ENCODE data around the gene ASCC1.
"Not testable (repeated sequence)": the region's sequence is repeated elsewhere in the genome, so short reads cannot be mapped to it uniquely, and the experiment has no call there.

The ASCC1 gene

DNA sequence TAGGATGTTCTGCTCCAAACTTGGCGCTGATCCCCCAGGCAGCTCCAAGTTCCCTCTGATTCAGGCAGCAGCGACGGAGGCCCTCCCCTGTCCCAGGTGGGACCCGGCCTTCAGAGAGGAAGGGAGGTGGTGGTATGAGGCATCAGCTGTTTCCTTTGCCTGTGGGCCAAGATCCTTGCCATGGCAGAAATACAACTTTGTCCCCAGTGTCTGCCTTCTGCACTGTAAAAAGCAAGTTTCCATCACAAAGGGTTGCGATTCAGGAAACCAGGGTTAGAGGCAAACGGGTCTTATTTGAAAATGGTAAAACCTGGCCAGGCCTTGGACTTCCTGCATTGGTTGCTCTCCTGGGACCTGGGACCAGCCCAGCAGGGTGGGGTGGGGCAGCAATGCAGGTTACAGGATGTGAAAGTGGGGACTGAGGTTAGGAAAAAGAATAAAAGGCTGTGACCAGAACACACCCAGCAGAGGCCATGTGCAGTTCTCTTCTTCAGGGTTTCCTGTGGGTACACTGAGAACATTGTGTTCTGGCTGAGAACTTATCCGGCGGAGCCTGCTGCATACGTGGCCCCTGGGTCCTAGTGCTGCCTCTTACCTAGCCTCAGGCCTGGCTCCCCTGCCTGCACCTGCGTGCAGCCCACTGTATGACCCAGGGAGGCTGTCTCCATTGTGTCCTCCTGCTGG is 32.5 kb upstream of the ASCC1 start:
- no peak for FAIRE-seq

DNA sequence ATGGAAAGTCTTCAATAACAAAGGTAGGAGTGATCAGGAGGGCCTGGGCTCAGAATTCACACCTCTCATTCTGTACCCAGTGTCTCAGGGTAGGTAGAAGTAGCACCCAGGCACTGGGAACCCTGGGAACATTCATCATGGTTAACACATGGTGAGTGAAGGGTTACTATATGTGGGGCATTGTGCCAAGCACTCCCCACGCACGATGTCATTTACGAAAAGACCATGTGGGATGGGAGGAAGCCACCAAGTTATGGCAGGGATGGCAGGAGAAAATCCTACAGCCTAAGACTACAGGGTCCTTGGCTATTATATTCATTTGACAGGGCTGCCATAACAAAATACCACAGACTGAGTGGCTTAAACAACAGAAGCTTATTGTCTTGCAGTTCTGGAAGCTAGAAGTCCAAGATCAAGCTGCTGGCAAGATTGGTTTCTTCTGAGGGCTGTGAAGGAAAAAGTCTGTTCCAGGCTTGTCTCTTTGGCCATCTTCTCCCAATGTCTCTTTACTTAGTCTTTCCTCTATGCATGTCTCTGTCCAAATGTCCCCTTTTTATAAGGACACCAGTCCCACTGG is 30.0 kb upstream of the ASCC1 start:
- FAIRE-seq = no peak

DNA sequence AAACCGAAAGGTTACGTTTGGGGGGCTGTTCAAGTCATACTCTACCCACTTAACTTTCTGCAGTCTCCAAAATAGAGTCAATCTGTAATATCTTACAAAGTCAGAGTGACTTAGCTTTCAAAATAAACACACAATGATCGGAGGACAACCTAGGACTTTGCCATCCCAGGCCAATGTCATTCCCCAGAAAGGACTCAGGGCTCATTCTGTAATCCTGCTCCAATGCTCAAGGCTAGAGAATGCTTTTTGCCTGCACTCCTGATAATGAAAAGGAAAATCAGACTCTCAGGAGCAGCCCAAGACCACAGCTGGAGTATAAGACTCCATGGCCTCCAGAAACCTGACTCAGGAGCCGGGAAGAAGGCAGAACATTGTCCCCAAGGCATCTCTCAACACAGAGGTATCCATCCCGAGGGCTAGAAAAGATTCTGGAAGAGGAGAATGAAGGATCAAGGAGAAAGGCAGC is 28.5 kb upstream of the ASCC1 start:
- no peak for FAIRE-seq

DNA sequence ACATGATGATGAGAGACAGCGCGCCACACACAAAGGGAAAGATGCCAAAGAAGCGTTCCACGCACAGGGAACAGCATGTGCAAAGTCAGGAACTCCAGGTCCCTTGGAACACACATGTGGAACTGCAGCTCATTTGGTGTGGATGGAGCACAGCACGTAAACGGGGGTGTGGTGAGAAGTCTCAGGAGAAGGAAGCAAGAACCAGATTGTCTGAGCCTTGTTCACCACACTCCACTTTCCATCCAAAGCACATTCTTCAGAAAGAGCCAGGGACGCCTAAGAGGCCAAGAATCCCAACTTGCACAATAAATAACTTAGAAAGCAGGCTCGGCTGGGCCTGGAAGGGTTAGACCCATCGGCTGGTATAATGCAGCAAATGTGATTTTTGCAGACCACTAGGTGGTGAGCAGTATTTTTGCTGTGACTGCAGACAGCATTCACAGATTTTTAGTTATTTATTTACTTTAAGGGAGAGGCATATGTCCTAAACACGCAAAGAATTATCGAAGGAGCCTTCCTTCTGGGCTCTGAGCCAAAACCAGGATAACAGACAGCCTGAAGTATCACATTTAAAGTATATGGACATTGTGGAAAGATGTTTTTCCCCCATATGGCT is 27.9 kb upstream of the ASCC1 start:
- no peak for FAIRE-seq

DNA sequence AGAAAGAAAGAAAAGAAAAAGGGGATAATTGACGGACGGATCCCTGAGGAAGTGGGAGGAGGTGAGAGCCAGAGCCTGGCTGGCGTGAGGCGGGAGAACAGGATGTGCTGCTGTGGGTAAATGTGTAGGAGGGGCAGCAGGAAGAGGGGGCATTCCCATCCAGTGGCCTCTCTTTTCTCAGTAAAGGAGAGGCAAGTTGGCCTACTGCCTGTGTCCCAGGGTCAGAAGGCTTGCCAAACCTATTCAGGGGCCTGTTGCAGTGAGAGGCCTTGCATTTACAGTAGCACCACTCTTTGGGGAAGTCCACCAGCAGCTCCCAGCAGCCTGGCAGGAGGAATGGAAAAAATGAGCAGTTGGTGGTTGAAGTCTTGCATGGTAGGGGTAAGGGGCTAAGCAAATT is 26.6 kb upstream of the ASCC1 start:
- no peak for FAIRE-seq

DNA sequence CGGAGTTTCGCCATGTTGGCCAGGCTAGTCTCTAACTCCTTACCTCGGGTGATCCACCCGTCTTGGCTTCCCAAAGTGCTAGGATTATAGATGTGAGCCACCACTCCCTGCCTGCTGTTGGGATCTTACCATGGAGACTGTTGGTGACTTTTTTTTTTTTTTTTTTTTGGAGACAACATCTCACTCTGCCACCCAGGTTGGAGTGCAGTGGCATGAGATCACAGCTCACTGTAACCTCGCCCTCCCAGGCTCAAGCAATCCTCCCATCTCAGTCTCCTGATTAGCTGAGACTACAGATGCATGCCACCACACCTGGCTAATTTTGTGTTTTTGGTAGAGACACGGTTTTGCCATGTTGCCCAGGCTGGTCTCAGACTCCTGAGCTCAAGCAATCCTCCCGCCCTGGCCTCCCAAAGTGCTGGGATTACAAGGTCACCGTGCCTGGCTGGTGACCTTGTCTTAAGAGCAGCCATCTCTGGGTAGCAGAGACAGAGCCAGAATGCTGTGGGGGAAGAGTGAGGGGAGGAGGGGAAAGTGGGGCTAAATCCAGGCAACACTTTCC is 25.7 kb upstream of the ASCC1 start:
- FAIRE-seq = no peak

DNA sequence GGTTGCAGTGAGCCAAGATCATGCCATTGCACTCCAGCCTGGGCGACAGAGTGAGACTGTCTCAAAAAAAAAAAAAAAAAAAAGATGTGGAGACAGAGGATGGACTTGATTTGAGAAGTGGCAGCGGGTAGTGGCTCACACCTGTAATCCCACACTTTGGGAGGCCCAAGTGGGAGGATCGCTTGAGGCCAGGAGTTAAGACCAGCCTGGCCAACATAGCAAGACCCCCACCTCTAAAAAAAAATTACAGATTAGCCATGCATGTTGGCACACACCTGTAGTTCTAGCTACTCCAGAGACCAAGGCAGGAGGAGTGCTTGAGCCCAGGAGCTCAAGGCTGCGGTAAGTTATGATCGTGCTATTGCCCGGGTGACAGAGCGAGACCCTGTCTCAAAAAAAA is 24.3 kb upstream of the ASCC1 start:
- FAIRE-seq = no peak

DNA sequence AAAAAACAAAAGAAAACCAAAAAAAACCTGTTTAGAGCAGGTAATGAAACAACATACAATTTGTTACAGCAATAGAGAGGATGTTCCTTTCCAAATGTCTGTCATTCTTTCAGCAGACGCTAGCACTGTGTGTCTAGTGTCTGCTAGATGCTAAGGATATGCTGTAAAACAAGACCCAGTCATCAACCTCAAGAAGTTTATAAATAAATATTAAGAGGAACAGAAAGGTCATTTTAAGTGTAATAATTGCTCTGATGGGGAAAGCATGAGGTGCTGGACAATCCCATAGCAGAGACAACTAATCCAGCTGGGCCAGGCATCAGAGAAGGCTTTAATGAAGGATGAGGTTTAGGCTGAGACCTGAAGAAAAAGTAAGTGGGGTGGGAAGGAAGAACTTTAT is 23.3 kb upstream of the ASCC1 start:
- FAIRE-seq = no peak

DNA sequence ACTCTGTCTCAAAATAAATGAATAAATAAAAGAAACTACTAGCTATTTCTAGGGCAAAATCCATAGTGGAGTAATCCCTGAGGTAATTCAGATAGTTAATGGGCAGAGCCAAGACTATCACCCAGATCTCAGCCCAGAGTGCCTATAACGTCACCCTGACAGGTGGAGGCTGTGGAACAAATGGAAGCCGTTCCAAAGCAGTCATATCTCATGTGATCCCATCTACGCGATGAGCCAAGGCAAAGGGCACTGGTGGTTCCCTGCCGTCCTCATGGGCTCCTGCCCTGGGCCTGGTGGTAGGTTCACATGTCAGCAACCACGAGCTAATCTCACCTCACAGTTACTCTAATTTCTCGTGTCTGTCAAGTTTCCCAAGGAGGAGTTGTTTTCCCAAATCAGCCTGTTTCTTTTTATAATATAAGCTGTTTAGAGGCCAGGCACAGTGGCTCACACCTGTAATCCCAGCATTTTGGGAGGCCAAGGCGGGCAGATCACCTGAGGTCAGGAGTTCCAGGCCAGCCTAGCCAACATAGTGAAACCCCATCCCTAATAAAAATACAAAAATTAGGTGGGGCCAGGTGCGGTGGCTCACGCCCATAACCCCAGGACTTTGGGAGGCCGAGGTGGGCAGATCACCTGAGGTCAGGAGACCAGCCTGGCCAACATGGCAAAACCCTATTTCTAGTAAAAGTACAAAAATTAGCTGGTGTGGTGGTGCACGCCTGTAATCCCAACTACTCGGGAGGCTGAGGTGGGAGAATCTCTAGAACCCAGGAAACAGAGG is 22.5 kb upstream of the ASCC1 start:
- FAIRE-seq = no peak

DNA sequence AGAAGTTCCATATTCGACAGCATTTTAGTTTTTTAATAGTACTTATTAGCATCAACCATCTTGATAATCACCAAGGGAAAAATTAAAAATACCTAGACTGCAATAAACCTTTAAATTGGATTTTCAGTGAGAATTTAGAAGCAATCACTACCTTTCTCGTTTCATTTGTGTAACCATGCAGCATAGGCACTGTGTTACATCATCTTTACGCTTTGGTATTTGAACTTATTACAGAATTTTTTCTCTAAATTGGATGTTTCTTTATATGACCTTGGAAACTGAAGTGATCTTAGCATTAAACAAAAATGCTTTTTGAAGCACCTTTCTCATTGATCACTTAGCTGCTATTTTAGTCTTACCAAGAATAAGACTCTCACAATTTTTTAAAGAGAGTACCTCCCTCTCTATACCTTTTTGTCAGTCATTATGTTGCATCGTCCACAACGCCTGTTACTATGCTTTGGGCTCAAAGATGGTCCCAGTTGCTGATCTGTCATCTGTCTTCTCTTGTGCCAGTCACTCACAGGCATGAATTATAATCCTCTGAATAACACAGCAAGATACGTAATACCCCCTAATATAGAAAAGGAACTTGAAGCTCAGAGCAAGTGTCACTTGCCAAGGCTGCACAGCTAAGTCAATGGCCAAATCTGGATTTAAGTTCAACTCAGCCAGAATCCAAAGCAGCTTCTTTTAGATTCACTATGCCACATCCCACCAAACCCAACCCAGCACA is 19.6 kb upstream of the ASCC1 start:
- FAIRE-seq = no peak

DNA sequence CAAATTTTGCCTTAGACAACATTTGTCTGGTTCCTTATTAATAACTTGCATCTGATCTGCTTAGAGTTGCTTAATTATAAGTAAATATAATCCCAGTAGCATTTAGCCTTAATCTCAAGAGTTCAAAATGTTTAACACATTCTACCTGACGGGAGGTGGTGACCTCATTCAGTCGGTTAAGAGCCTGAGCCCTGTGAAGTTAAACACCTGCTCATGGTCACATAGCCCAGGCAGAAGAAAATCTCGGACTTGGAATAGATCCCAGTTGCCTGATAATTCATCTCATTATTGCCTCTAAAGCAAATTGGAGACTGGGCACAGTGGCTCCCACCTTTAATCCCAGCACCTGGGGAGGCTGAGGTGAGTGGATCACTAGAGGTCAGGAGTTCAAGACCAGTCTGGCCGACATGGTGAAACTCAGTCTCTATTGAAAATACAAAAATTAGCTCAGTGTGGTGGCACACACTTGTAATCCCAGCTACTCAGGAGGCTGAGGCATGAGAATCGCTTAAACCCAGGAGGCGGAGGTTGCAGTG is 18.6 kb upstream of the ASCC1 start:
- FAIRE-seq = no peak

DNA sequence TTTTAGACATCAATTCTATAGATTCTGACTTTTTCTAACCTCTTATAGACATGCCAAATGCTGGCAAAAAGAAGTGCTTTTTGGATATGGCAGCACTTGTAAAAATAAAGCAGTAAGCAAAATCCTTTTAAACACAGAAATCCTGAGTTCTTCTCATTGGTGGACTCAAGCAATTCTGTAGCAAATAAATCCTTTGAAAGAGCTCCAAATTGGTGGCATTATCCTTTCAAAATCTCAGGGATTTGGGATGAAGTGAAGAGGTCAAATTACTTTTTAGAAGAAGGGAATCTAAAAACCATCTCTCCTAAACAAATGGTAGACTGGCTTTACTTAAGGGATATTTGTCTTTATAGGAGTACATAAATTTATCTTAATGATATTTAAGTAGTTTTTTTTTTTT is 17.5 kb upstream of the ASCC1 start:
- no peak for FAIRE-seq

DNA sequence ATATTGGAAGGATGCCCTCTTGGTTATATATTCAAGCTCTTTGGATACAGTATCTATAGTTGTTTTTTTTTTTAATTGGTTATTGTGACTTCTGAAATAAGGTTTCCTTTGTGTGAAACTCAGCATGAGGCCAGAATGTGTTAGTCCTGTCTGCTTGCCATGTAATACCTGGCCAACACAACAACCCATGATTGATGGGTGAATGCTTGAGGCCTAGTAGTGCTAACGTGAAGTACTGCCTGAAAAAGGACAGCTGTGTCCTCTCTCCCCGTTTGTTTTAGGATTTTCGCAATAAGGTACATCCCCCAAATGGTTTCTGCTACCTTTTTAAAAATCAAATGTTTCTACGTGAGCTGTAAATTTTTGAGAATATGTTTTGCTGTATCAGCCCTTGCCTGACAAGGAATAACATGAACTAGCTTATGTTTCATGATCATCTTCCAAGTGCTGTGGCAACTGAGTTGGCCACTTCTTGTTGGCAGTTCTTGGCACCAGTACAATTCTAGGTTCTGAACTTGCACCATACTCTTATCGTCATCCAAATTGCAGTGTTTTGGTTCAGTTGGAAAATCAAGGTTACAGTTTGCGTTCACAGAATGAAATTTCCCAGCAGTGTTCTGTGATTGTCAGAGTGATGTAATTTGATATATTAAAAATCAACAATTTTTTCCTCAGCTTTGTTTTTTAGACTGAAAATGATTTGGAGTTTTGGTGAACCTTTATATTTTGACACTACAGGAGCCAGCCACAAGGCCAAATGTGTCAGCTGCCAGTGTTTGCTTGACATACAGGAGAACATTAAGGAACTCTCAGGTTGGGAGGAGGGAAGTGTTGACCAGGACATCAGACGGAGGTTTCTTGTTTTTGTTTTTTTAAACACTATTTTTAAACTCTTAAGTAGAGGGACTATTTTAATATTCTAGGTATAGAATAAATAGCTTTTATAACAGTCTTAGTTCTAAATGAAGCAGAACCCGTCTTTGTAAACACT is 13.5 kb upstream of the ASCC1 start:
- no peak for FAIRE-seq

DNA sequence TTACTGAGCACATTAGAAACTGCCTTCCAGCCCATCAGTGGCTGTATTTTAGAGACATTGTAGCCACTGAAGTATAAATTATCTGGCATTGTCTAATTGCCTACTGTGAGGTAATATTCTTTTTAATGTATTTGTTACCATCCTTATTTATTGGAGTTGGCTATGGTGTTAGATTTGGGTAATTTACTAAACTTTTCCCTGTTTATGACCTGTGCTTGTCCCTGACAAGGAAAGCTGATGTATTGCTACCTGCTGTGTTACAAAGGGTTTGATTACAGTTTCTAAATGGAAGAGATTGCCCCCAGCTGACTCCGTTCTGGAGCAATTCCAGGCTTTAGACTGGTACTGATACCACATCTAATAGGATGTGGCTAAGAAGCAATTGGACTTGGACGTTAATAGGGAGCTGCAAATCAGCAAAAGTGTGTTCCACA is 12.3 kb upstream of the ASCC1 start:
- no peak for FAIRE-seq

DNA sequence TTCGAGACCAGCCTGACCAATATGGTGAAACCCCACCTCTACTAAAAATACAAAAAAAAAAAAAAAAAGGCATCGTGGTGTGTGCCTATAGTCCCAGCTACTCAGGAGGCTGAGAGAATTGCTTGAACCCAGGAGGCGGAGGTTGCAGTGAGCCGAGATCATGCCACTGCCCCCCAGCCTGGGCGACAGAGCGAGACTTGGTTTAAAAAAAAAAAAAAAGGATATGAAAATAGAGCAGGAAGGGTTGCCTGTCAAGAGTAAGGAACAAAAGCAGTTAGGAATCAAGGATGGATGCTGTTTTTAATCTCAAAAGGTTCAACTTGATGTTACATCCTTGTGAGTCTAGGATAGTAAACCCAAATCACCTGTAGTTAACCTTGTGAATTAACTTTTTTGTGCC is 11.8 kb upstream of the ASCC1 start:
- no peak for FAIRE-seq

DNA sequence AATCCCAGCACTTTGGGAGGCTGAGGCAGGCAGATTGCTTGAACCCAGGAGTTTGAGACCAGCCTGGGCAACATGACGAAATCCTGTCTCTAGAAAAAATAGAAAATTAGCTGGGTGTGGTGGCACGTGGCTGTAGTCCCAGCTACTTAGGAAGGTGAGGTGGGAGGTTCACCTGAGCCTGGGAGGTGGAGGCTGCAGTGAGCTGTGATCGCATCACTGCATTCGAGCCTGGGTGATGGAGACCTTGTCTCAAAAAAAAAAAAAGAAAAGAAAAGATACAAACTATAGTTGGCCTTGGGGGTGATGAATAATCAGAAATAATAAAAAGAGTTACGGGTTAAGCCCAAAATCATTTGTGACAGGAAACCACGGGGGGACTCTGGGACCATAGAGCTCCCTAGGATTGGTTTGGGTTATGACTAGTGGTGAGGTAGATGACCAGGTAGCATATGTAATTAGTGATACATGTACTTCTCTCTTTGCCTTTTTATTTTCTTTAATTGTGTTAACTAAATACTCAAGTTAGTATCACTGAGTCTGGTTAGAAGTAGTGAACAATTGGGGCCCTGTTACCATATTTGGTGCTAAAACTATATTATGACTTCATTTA is 10.4 kb upstream of the ASCC1 start:
- FAIRE-seq = no peak

DNA sequence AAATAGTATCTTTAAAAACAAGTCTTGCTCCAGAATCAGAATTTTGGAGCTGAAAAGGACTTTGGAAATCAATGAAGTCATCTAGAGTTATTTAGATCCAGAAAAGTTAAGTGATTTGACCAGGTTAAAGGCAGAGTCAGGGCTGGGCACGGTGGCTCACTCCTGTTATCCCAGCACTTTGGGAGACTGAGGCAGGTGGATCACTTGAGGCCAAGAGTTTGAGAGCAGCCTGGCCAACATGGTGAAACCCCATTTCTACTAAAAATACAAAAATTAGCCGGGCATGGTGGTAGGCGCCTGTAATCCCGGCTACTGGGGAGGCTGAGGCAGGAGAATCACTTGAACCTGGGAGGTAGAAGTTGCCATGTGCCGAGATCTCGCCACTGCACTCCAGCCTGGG is 8.1 kb upstream of the ASCC1 start:
- not testable (repeated sequence) for FAIRE-seq

DNA sequence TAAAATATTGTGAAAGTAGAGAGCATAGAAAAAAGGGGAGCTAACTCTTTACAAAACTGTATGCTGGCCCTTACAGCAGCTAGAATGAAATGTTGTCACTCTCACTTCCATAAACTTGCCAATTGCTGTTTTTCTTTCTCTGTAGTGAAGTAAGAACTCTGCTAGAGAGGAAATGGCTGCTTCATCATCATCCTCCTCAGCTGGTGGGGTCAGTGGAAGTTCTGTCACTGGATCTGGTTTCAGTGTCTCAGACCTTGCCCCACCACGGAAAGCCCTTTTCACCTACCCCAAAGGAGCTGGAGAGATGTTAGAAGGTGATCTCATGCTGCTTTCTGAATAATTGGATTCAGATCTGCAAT is 7.6 kb upstream of the ASCC1 start:
- FAIRE-seq = no peak

DNA sequence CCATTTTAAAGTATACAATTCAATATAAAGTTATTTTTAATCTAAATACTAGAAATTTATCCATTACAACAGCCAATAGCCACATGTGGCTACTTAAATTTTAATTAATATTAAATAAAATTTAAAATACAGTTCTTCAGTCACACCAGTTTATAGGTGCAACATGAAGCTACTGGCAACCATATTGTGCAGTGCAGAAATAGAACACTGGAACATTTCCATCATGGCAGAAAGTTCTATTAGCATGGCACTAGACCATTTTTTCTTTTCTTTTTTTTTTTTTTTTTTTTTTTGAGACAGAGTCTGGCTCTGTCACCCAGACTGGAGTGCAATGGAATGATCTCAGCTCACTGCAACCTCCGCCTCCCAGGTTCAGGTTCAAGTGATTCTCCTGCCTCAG is 5.2 kb upstream of the ASCC1 start:
- FAIRE-seq = no peak

DNA sequence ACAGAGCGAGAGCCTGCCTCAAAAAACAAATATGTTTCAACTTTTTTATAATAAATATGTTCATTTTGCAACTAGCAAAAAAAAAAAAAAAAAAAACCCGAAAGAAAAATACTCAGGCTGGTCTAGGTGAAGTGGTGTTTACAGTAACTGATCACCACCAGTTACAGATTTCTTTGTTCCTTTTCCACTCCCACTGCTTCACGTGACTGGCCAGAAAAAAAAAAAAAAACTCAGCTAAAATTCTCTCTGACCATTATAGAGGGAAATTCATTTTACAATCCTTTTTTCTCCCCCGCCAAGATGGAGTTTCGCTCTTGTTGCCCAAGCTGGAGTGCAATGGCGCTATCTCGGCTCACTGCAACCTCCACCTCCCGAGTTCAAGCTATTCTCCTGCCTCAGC is 4.6 kb upstream of the ASCC1 start:
- no peak for FAIRE-seq
